ENCODE measurements around the gene DTNBP1.

- TF ChIP-seq CTCF (IDR thresholded peaks at IDR 0.05) (no peak), EP300 (IDR thresholded peaks at IDR 0.05) (no peak), POLR2A (IDR thresholded peaks at IDR 0.05) (no peak), POLR2AphosphoS5 (IDR thresholded peaks at IDR 0.05) (no peak)
These were observed 155.1 kb downstream of the DTNBP1 start for GRCh38 chr6:15507746-15508145.
